CD14-positive monocyte (primary cell): ENCODE results near the gene FAM13A. TPM values are rescaled to one million over a fixed set of nuclear protein-coding genes. Genes with fewer than 3 reads are reported as not detected.

ENCODE experiments used
- DNase-seq, 3 donors: peaks; one replicate each; pipeline ENCODE4 v3.0.0-alpha.2; 2011 to 2022
- H2AFZ ChIP-seq: 2 replicates; pipeline ENCODE4 v1.6.0; 2012; ENCODE audit warnings: mild to moderate bottlenecking, low read depth, low read length, inconsistent platforms; ENCODE audit not compliant: insufficient read depth, poor library complexity, severe bottlenecking
- H3K27ac ChIP-seq, 2 donors: 1 replicate in 1 of 2; 2 replicates in 1 of 2; pipeline ENCODE4 v1.5.1; 2012 to 2013; ENCODE audit warnings: low read length in 2 of 2, control low read depth in 1 of 2, inconsistent platforms in 1 of 2, low read depth in 1 of 2, mild to moderate bottlenecking in 1 of 2
- H3K27me3 ChIP-seq, 2 donors: one replicate each; pipeline versions ENCODE4 v1.6.0 to v1.6.1; 2011 to 2013; ENCODE audit warnings: low read length in 2 of 2; ENCODE audit not compliant: control insufficient read depth in 2 of 2, insufficient read depth in 2 of 2
- H3K36me3 ChIP-seq, 2 donors: replicated peaks in 1 of 2; 1 replicate in 1 of 2; 2 replicates in 1 of 2; pipeline versions ENCODE4 v1.5.1 to v1.6.1; 2012 to 2013; ENCODE audit warnings: low read length in 2 of 2, control low read depth in 1 of 2, inconsistent platforms in 1 of 2, mild to moderate bottlenecking in 1 of 2; ENCODE audit not compliant: insufficient read depth in 2 of 2, control insufficient read depth in 1 of 2
- H3K4me1 ChIP-seq, 2 donors: 1 replicate in 1 of 2; 2 replicates in 1 of 2; pipeline versions ENCODE4 v1.5.1 to v1.6.1; 2012 to 2013; ENCODE audit warnings: low read length in 2 of 2, control low read depth in 1 of 2, inconsistent platforms in 1 of 2, mild to moderate bottlenecking in 1 of 2, moderate library complexity in 1 of 2; ENCODE audit not compliant: insufficient read depth in 2 of 2, control insufficient read depth in 1 of 2
- H3K4me2 ChIP-seq: replicated peaks from 2 replicates; pipeline ENCODE3; 2012; ENCODE audit warnings: low read length, moderate library complexity, mild to moderate bottlenecking; ENCODE audit not compliant: poor library complexity, severe bottlenecking; ENCODE audit errors: extremely low read depth
- H3K4me3 ChIP-seq, 3 experiments: fragments of 200-600 bp in 1 of 3; sonication (generic) in 1 of 3; replicated peaks in 1 of 3; 1 replicate in 2 of 3; 2 replicates in 1 of 3; pipeline ENCODE4 v1.5.1; 2011 to 2013; ENCODE audit warnings: low read length in 3 of 3, mild to moderate bottlenecking in 3 of 3, control low read depth in 2 of 3, low read depth in 2 of 3, inconsistent platforms in 1 of 3, moderate library complexity in 1 of 3
- H3K79me2 ChIP-seq: 2 replicates; pipeline ENCODE4 v1.6.0; 2012; ENCODE audit warnings: mild to moderate bottlenecking, control low read depth, inconsistent platforms, low read length, moderate library complexity; ENCODE audit not compliant: insufficient read depth
- H3K9ac ChIP-seq: 2 replicates; pipeline ENCODE4 v1.6.0; 2017; ENCODE audit warnings: low read length, mild to moderate bottlenecking; ENCODE audit not compliant: insufficient read depth, poor library complexity, severe bottlenecking
- H3K9me3 ChIP-seq, 2 donors: replicated peaks in 1 of 2; 1 replicate in 1 of 2; 2 replicates in 1 of 2; pipeline versions ENCODE4 v1.5.1 to v1.6.1; 2012 to 2013; ENCODE audit warnings: low read length in 2 of 2, control low read depth in 1 of 2; ENCODE audit not compliant: control insufficient read depth in 1 of 2, insufficient read depth in 1 of 2
- H4K20me1 ChIP-seq: 2 replicates; pipeline ENCODE4 v1.6.0; 2012; ENCODE audit warnings: mild to moderate bottlenecking, low read length, control low read depth, moderate library complexity; ENCODE audit not compliant: insufficient read depth
- H3K27ac Mint-ChIP-seq, 7 donors: one replicate each; pipeline ENCODE4 v1.8.0; 2020; ENCODE audit warnings: mild to moderate bottlenecking in 7 of 7, mixed read lengths in 7 of 7, moderate library complexity in 6 of 7, inconsistent platforms in 2 of 7
- H3K27me3 Mint-ChIP-seq, 3 donors: one replicate each; pipeline ENCODE4 v1.8.0; 2021 to 2022; ENCODE audit warnings: low read depth in 3 of 3, mild to moderate bottlenecking in 3 of 3, mixed read lengths in 3 of 3, moderate library complexity in 3 of 3, inconsistent platforms in 1 of 3
- H3K36me3 Mint-ChIP-seq, 2 donors: one replicate each; pipeline ENCODE4 v1.8.0; 2020; ENCODE audit warnings: mixed read lengths in 2 of 2, inconsistent platforms in 1 of 2, mild to moderate bottlenecking in 1 of 2
- H3K4me1 Mint-ChIP-seq: one replicate; pipeline ENCODE4 v1.8.0; 2020; ENCODE audit warnings: mild to moderate bottlenecking, mixed read lengths
- H3K4me3 Mint-ChIP-seq, 2 donors: one replicate each; pipeline ENCODE4 v1.8.0; 2020; ENCODE audit warnings: mild to moderate bottlenecking in 2 of 2, mixed read lengths in 2 of 2, moderate library complexity in 1 of 2
- H3K9me3 Mint-ChIP-seq, 7 donors: one replicate each; pipeline ENCODE4 v1.8.0; 2020 to 2022; ENCODE audit warnings: mixed read lengths in 7 of 7, mild to moderate bottlenecking in 6 of 7, moderate library complexity in 6 of 7, inconsistent platforms in 2 of 7
- WGBS: methylation state at CpG from one replicate; pipeline ENCODE4 v1.1.5; 2013; ENCODE audit warnings: missing lambda C conversion rate; ENCODE audit not compliant: insufficient coverage; 5-methylcytosine and 5-hydroxymethylcytosine counted together
- intact Hi-C, 2 donors: fragments of 100-400 bp; cut with micrococcal nuclease; formaldehyde crosslinking; loops; one replicate each; pipeline versions ENCODE4 v1.15.0 to v1.15.1; 2023
- polyA plus RNA-seq, 3 donors: library from polyadenylated mRNA; depleted of rRNA in 1 of 3; unstranded in 2 of 3; stranded (reverse) in 1 of 3; fragments of 300-500 nt in 2 of 3; fragments of >200 nt in 1 of 3; fragmentation: Illumina TruSeq in 2 of 3; gene quantifications; 1 replicate in 2 of 3; 2 replicates in 1 of 3; pipeline ENCODE4 v1.2.3, GENCODE V29; 2012 to 2021
- TF ChIP-seq, protein P1 (sequence below): fragments of 200-600 bp; IDR thresholded peaks from one replicate; pipeline ENCODE4 v1.8.0; 2022; ENCODE audit warnings: antibody characterized with exemption, mild to moderate bottlenecking

Gene FAM13A
- polyA plus RNA-seq, 3 donors = 5.3 to 20.0 (median 6.5) TPM

DNA sequence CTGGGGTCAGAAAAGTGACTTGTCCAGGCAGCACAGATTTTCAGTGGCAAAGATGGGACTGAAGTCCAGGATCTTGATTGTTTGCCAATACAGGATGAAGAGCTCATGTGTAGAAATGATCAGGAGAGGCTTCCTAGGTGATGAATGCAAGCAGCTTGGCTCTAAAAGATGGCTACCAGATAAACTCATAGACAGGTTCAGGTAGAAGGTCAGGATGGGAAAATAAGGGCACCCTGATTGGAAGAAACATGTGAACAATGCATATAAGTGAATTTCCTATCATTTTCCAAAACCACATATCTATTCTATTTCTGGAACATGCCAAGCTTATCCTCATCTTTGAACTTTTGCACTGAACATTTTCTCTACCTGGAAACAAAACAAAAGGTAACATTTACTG lies 87.7 kb downstream of the FAM13A start:
- intact Hi-C loops = loop anchor here in 1 of 2 donors (10.0 kb wide), 1 partner anchor 144 kb away; no protein-coding TSS in a partner anchor
- peaks cover 0 to 4% of the 10 kb centered on the region in 2 donors for H3K4me1 ChIP-seq
- TF ChIP-seq, protein P1, sequence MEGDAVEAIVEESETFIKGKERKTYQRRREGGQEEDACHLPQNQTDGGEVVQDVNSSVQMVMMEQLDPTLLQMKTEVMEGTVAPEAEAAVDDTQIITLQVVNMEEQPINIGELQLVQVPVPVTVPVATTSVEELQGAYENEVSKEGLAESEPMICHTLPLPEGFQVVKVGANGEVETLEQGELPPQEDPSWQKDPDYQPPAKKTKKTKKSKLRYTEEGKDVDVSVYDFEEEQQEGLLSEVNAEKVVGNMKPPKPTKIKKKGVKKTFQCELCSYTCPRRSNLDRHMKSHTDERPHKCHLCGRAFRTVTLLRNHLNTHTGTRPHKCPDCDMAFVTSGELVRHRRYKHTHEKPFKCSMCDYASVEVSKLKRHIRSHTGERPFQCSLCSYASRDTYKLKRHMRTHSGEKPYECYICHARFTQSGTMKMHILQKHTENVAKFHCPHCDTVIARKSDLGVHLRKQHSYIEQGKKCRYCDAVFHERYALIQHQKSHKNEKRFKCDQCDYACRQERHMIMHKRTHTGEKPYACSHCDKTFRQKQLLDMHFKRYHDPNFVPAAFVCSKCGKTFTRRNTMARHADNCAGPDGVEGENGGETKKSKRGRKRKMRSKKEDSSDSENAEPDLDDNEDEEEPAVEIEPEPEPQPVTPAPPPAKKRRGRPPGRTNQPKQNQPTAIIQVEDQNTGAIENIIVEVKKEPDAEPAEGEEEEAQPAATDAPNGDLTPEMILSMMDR = no peak
- DNase-seq = no peak
- H3K79me2 ChIP-seq = no peaks in the 10 kb centered on the region
- no peaks in the 10 kb centered on the region for H4K20me1 ChIP-seq
- H3K27me3 ChIP-seq = no peaks in the 10 kb centered on the region
- H3K4me3 ChIP-seq = no peak overlapping the region
- no peak overlapping the region for H3K4me3 Mint-ChIP-seq
- H2AFZ ChIP-seq = peak overlapping the region; percentile 22
- no peak overlapping the region for H3K27ac ChIP-seq
- H3K9me3 ChIP-seq = peaks cover 0 to 3% of the 10 kb centered on the region in 2 donors
- no peaks in the 10 kb centered on the region for H3K36me3 ChIP-seq
- peaks cover 0 to 3% (median 1%) of the 10 kb centered on the region in 7 donors for H3K9me3 Mint-ChIP-seq
- no peaks in the 10 kb centered on the region for H3K27me3 Mint-ChIP-seq
- peaks cover 8% of the 10 kb centered on the region for H3K4me1 Mint-ChIP-seq
- no peak overlapping the region for H3K4me2 ChIP-seq
- no peaks in the 10 kb centered on the region for H3K36me3 Mint-ChIP-seq
- no peak overlapping the region for H3K9ac ChIP-seq
- peak overlapping the region in 1 of 7 donors; percentile 15 for H3K27ac Mint-ChIP-seq

DNA sequence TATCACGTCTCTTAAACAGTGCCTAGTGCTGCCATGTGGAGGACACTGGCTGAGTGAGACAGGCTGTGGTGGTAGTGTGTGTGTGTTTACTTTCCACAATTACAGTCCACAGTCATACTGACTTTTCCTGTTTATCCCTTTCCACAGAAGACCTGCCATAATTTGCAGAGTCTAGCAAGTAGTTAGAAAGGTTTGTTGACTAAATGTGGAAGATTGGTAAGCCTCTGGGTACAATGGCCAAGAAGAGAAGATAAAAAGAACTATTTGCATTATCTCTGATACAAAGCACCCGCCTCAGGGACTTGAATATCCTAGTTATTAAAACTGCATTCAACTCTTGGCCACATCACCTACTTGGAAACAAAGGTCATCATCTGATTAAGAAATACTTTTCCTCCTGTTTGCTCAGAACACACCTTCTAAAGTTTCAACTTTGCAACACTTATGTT lies 89.1 kb downstream of the FAM13A start:
- no peaks in the 10 kb centered on the region for H3K27me3 ChIP-seq
- Mint-ChIP-seq H3K9me3 (peaks cover 0 to 1% (median 0%) of the 10 kb centered on the region in 7 donors), H3K36me3 (no peaks in the 10 kb centered on the region), H3K27ac (no peak overlapping the region), H3K4me3 (no peak overlapping the region), H3K27me3 (no peaks in the 10 kb centered on the region), H3K4me1 (peaks cover 18% of the 10 kb centered on the region)
- intact Hi-C loops = loop anchor here in 1 of 2 donors (10.0 kb wide), 1 partner anchor 143 kb away; no protein-coding TSS in a partner anchor
- TF ChIP-seq, protein P1 = no peak
- no peak overlapping the region for H3K4me3 ChIP-seq
- H3K36me3 ChIP-seq = no peaks in the 10 kb centered on the region
- no peak overlapping the region for H3K27ac ChIP-seq
- 100% methylated on average over 1 of the region's 2 CpGs for WGBS
- DNase-seq = no peak
- peaks cover 13 to 18% of the 10 kb centered on the region in 2 donors for H3K4me1 ChIP-seq
- H3K9me3 ChIP-seq = no peaks in the 10 kb centered on the region
- H3K9ac ChIP-seq = no peak overlapping the region
- no peak overlapping the region for H2AFZ ChIP-seq
- H4K20me1 ChIP-seq = no peaks in the 10 kb centered on the region
- H3K79me2 ChIP-seq = no peaks in the 10 kb centered on the region
- H3K4me2 ChIP-seq = no peak overlapping the region
